Keratinocyte (primary cell): ENCODE data around the gene TNS3.

Source experiments
- EZH2 ChIP-seq: IDR thresholded peaks from one replicate; pipeline ENCODE4 v1.6.1; 2012; ENCODE audit warnings: inconsistent platforms, mild to moderate bottlenecking, low read length, moderate library complexity
- TF ChIP-seq, protein P1 (sequence below), 3 experiments: IDR thresholded peaks in 1 of 3; conservative IDR thresholded peaks in 1 of 3; optimal IDR thresholded peaks in 1 of 3; 2 replicates in 2 of 3; 3 replicates in 1 of 3; pipeline versions ENCODE3 to v1.5.1; 2011; ENCODE audit warnings: low read length in 3 of 3, mild to moderate bottlenecking in 3 of 3, moderate library complexity in 2 of 3, control low read depth in 1 of 3, inconsistent platforms in 1 of 3; ENCODE audit not compliant: insufficient read depth in 2 of 3; ENCODE audit errors: extremely low read depth in 1 of 3

DNA sequence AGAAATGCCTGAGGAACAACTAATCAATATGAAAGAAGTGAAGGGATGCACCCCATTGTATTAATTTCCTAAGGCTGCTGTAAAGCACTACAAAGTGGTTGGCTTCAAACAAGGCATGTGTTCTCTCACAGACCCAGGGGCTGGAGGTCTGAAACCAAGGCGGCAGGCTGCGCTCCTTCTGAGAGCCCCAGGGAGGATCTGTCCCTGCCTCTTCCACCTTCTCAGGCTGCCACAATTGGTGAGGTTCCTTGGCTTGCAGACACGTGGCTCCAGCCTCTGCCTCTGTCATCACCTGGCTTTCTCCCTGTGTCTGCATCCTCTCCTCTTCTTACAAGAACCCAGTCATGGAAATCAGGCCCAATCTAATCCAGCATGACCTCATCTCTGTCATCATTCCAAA, 110.1 kb downstream of the TNS3 start:
- TF ChIP-seq, protein P1, sequence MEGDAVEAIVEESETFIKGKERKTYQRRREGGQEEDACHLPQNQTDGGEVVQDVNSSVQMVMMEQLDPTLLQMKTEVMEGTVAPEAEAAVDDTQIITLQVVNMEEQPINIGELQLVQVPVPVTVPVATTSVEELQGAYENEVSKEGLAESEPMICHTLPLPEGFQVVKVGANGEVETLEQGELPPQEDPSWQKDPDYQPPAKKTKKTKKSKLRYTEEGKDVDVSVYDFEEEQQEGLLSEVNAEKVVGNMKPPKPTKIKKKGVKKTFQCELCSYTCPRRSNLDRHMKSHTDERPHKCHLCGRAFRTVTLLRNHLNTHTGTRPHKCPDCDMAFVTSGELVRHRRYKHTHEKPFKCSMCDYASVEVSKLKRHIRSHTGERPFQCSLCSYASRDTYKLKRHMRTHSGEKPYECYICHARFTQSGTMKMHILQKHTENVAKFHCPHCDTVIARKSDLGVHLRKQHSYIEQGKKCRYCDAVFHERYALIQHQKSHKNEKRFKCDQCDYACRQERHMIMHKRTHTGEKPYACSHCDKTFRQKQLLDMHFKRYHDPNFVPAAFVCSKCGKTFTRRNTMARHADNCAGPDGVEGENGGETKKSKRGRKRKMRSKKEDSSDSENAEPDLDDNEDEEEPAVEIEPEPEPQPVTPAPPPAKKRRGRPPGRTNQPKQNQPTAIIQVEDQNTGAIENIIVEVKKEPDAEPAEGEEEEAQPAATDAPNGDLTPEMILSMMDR (optimal IDR thresholded peaks at IDR 0.05 in 1 of 3, IDR thresholded peaks at IDR 0.05 in 1 of 3, conservative IDR thresholded peaks at IDR 0.05 in 1 of 3; ENCODE audit: extremely low read depth in 1 of 3, insufficient read depth in 2 of 3, low read length in 3 of 3): no peak
- no peak for TF ChIP-seq EZH2
